Naive thymus-derived CD4-positive, alpha-beta T cell (primary cell): ENCODE measurements around the gene VWA5B2. TPM values are rescaled to one million over a fixed set of nuclear protein-coding genes. Genes with fewer than 3 reads are reported as not detected.

ENCODE experiments used
- ATAC-seq: fragments of 150-1000 bp; cut with Tn5 transposase; 2 replicates; pipeline ENCODE4 v1.10.0; 2021; ENCODE audit warnings: mild to moderate bottlenecking, moderate library complexity
- CTCF ChIA-PET: fragments of 350-600 bp; sonication (Branson Sonifier 250); formaldehyde crosslinking; loops from one replicate; lab custom pipeline; 2021; ENCODE audit warnings: antibody characterized with exemption; lab: Charles Lee
- POLR2A ChIA-PET: fragments of 350-600 bp; sonication (Branson Sonifier 250); formaldehyde crosslinking; loops from one replicate; lab custom pipeline; 2021; ENCODE audit warnings: antibody characterized with exemption, inconsistent platforms; lab: Charles Lee
- DNase-seq, 9 donors: peaks; one replicate each; pipeline versions ENCODE4 v3.0.0 to v3.0.0-alpha.2; 2020 to 2022; ENCODE audit warnings: mixed read lengths in 1 of 9
- H3K27ac ChIP-seq: one replicate; pipeline ENCODE4 v1.7.0; 2013; ENCODE audit warnings: mild to moderate bottlenecking, low read depth, low read length, moderate library complexity
- H3K27me3 ChIP-seq, 2 donors: one replicate each; pipeline ENCODE4 v1.7.0; 2013; ENCODE audit warnings: low read length in 2 of 2, mild to moderate bottlenecking in 2 of 2, moderate library complexity in 2 of 2; ENCODE audit not compliant: control insufficient read depth in 2 of 2, insufficient read depth in 2 of 2
- H3K36me3 ChIP-seq, 3 experiments: 1 replicate in 2 of 3; 2 replicates in 1 of 3; pipeline ENCODE4 v1.7.0; 2013; ENCODE audit warnings: low read length in 3 of 3, mild to moderate bottlenecking in 3 of 3, moderate library complexity in 1 of 3; ENCODE audit not compliant: insufficient read depth in 3 of 3, control insufficient read depth in 2 of 3
- H3K4me1 ChIP-seq, 2 donors: one replicate each; pipeline ENCODE4 v1.7.0; 2013; ENCODE audit warnings: low read length in 2 of 2, mild to moderate bottlenecking in 2 of 2, moderate library complexity in 1 of 2; ENCODE audit not compliant: control insufficient read depth in 2 of 2, insufficient read depth in 2 of 2
- H3K4me3 ChIP-seq: 2 replicates; pipeline ENCODE4 v1.7.0; 2013; ENCODE audit warnings: mild to moderate bottlenecking, low read length
- H3K9me3 ChIP-seq, 3 experiments: 1 replicate in 2 of 3; 2 replicates in 1 of 3; pipeline ENCODE4 v1.7.0; 2013; ENCODE audit warnings: low read length in 3 of 3; ENCODE audit not compliant: control insufficient read depth in 2 of 3
- H3K27ac Mint-ChIP-seq, 9 donors: one replicate each; pipeline ENCODE4 v1.8.0; 2020 to 2022; ENCODE audit warnings: mixed read lengths in 9 of 9, mild to moderate bottlenecking in 8 of 9, moderate library complexity in 5 of 9, inconsistent platforms in 2 of 9
- H3K27me3 Mint-ChIP-seq, 5 donors: one replicate each; pipeline ENCODE4 v1.8.0; 2021 to 2022; ENCODE audit warnings: mixed read lengths in 5 of 5, mild to moderate bottlenecking in 1 of 5
- H3K36me3 Mint-ChIP-seq, 5 donors: one replicate each; pipeline ENCODE4 v1.8.0; 2020 to 2022; ENCODE audit warnings: mixed read lengths in 5 of 5, mild to moderate bottlenecking in 3 of 5, inconsistent platforms in 1 of 5
- H3K4me1 Mint-ChIP-seq, 7 donors: one replicate each; pipeline ENCODE4 v1.8.0; 2020 to 2022; ENCODE audit warnings: mixed read lengths in 7 of 7, mild to moderate bottlenecking in 3 of 7, inconsistent platforms in 1 of 7
- H3K4me3 Mint-ChIP-seq, 10 donors: one replicate each; pipeline ENCODE4 v1.8.0; 2020 to 2022; ENCODE audit warnings: mild to moderate bottlenecking in 10 of 10, mixed read lengths in 10 of 10, moderate library complexity in 6 of 10, inconsistent platforms in 2 of 10
- H3K9me3 Mint-ChIP-seq, 11 donors: one replicate each; pipeline ENCODE4 v1.8.0; 2020 to 2022; ENCODE audit warnings: mixed read lengths in 11 of 11, mild to moderate bottlenecking in 4 of 11, inconsistent platforms in 1 of 11, moderate library complexity in 1 of 11
- intact Hi-C, 2 donors: fragments of 100-400 bp; cut with micrococcal nuclease; formaldehyde crosslinking; loops; one replicate each; pipeline ENCODE4 v1.15.1; 2023
- polyA plus RNA-seq, 2 donors: library from polyadenylated mRNA; unstranded; fragments of 300-500 nt; fragmentation: Illumina TruSeq; gene quantifications; one replicate each; pipeline ENCODE4 v1.2.3, GENCODE V29; 2021
- total RNA-seq, 6 experiments: library from RNA in 5 of 6; stranded (reverse) in 5 of 6; gene quantifications; 1 replicate in 5 of 6; 2 replicates in 1 of 6; pipeline ENCODE4 v1.2.3 and lab custom pipeline; 2021 to 2026

VWA5B2 gene
- total and polyA plus RNA-seq, 7 experiments from 2014 or later: not detected

- ATAC-seq (no peak), DNase-seq (no peak)
- Mint-ChIP-seq H3K9me3 (peaks cover 0 to 2% (median 0%) of the 10 kb centered on the region in 11 donors), H3K4me1 (peaks cover 0 to 2% (median 0%) of the 10 kb centered on the region in 7 donors), H3K4me3 (no peak overlapping the region), H3K27me3 (peaks cover 9 to 14% (median 9%) of the 10 kb centered on the region in 5 donors), H3K27ac (no peak overlapping the region), H3K36me3 (peaks cover 0 to 1% (median 0%) of the 10 kb centered on the region in 5 donors)
- Histone ChIP-seq H3K4me3 (no peak overlapping the region), H3K36me3 (peaks cover 0 to 8% (median 1%) of the 10 kb centered on the region in 3 experiments), H3K27me3 (no peaks in the 10 kb centered on the region), H3K27ac (no peak overlapping the region), H3K9me3 (no peaks in the 10 kb centered on the region), H3K4me1 (no peaks in the 10 kb centered on the region)
- ChIA-PET CTCF (interaction anchor here (0.6 to 0.7 kb wide), 2 partner anchors 100 to 334 kb away, joined by 3 read pairs; no protein-coding TSS in a partner anchor), POLR2A (no interaction called here)
- intact Hi-C loops: no loop called here
These were observed 7.8 kb downstream of the VWA5B2 start for GRCh38 chr3:184237211-184237610.

GRCh38 chr3:184237807-184238206 lies 8.4 kb downstream of the VWA5B2 start:
- H3K4me3 ChIP-seq: no peak overlapping the region
- H3K36me3 ChIP-seq: peaks cover 0 to 14% (median 3%) of the 10 kb centered on the region in 3 experiments
- intact Hi-C loops: no loop called here
- ATAC-seq (no peak), DNase-seq (no peak)
- peaks cover 0 to 7% (median 2%) of the 10 kb centered on the region in 5 donors for H3K36me3 Mint-ChIP-seq
- H3K4me1 ChIP-seq: no peaks in the 10 kb centered on the region
- H3K4me1 Mint-ChIP-seq: peaks cover 0 to 2% (median 0%) of the 10 kb centered on the region in 7 donors
- CTCF ChIA-PET: interaction anchor here (0.6 to 1.1 kb wide), 3 partner anchors 10 to 99 kb away, joined by 3 to 4 read pairs (median 3); no protein-coding TSS in a partner anchor
- H3K27me3 Mint-ChIP-seq: peaks cover 3 to 8% (median 3%) of the 10 kb centered on the region in 5 donors
- H3K9me3 Mint-ChIP-seq: peaks cover 0 to 2% (median 0%) of the 10 kb centered on the region in 11 donors
- no peak overlapping the region for H3K27ac ChIP-seq
- POLR2A ChIA-PET: no interaction called here
- H3K9me3 ChIP-seq: no peaks in the 10 kb centered on the region
- H3K4me3 Mint-ChIP-seq: no peak overlapping the region
- H3K27me3 ChIP-seq: no peaks in the 10 kb centered on the region
- H3K27ac Mint-ChIP-seq: no peak overlapping the region

GRCh38 chr3:184238246-184238818 lies 8.9 kb downstream of the VWA5B2 start:
- Histone ChIP-seq H3K36me3 (peaks cover 0 to 19% (median 3%) of the 10 kb centered on the region in 3 experiments), H3K4me3 (no peak overlapping the region), H3K4me1 (no peaks in the 10 kb centered on the region), H3K27ac (no peak overlapping the region), H3K9me3 (no peaks in the 10 kb centered on the region), H3K27me3 (no peaks in the 10 kb centered on the region)
- intact Hi-C loops: no loop called here
- DNase-seq: no peak
- ATAC-seq: no peak
- CTCF ChIA-PET: interaction anchor here (0.6 to 1.1 kb wide), 3 partner anchors 10 to 65 kb away, joined by 3 to 4 read pairs (median 4); no protein-coding TSS in a partner anchor
- POLR2A ChIA-PET: no interaction called here
- Mint-ChIP-seq H3K9me3 (peaks cover 0 to 2% (median 0%) of the 10 kb centered on the region in 11 donors), H3K27me3 (peaks cover 0 to 5% (median 0%) of the 10 kb centered on the region in 5 donors), H3K4me3 (no peak overlapping the region), H3K27ac (no peak overlapping the region), H3K36me3 (peaks cover 0 to 12% (median 6%) of the 10 kb centered on the region in 5 donors), H3K4me1 (peaks cover 0 to 2% (median 0%) of the 10 kb centered on the region in 7 donors)

DNA sequence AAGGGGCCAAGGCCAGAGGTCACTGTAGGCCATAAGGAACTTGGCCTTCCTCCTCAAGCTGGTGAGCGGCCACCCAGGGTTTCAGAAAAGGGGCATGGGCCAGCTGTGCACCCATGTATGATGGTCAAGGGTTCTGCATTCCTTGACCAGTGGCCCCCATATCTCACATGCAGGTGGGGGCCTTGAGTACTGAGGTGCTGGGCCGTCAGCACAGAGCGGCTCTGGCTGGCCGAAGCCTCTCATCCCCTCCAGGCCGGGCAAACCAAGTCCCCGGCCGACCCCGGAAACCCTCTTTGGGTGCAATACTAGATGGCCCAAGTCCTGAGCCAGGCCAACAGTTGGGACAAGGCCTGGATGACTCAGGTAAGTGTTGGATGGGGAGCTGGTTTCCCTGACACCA lies 9.8 kb downstream of the VWA5B2 start:
- no peak for ATAC-seq

DNA sequence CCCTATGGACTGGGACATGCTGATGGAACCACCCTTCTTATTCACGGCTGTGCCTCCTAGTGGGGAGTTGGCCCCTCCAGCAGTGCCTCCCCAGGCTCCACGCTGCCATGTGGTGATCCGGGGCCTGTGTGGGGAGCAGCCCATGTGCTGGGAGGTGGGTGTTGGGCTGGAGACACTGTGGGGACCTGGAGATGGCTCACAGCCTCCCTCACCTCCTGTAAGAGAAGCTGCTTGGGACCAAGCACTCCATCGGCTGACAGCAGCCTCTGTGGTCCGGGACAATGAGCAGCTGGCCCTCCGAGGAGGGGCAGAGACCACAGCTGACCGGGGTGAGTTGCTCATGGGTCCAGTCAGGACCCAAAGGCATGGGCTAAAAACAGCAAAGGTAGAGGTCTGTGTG lies 10.3 kb downstream of the VWA5B2 start:
- ChIA-PET POLR2A (interaction anchor here (1.1 kb wide), 1 partner anchor 12 kb away, joined by 3 read pairs; no protein-coding TSS in a partner anchor), CTCF (interaction anchor here (1.0 to 1.5 kb wide), 2 partner anchors 10 to 274 kb away, joined by 3 to 4 read pairs; no protein-coding TSS in a partner anchor)
- Histone ChIP-seq H3K4me1 (no peaks in the 10 kb centered on the region), H3K36me3 (peaks cover 0 to 33% (median 10%) of the 10 kb centered on the region in 3 experiments), H3K9me3 (no peaks in the 10 kb centered on the region), H3K4me3 (no peak overlapping the region), H3K27ac (no peak overlapping the region), H3K27me3 (no peaks in the 10 kb centered on the region)
- H3K9me3 Mint-ChIP-seq: peaks cover 0 to 2% (median 0%) of the 10 kb centered on the region in 11 donors
- H3K27ac Mint-ChIP-seq: no peak overlapping the region
- peaks cover 0 to 4% (median 0%) of the 10 kb centered on the region in 7 donors for H3K4me1 Mint-ChIP-seq
- intact Hi-C loops: loop anchor here in 1 of 2 donors (1.0 kb wide), 2 partner anchors 10 to 20 kb away; partner anchors contain the start of gene EEF1AKMT4
- DNase-seq (no peak), ATAC-seq (no peak)
- H3K27me3 Mint-ChIP-seq: no peaks in the 10 kb centered on the region
- H3K4me3 Mint-ChIP-seq: no peak overlapping the region
- peaks cover 0 to 25% (median 9%) of the 10 kb centered on the region in 5 donors for H3K36me3 Mint-ChIP-seq

More for the DNA sequence above, 9.8 kb downstream of the VWA5B2 start:
- Mint-ChIP-seq H3K36me3 (peaks cover 0 to 20% (median 8%) of the 10 kb centered on the region in 5 donors), H3K27me3 (peaks cover 0 to 1% (median 0%) of the 10 kb centered on the region in 5 donors), H3K9me3 (peaks cover 0 to 2% (median 0%) of the 10 kb centered on the region in 11 donors), H3K27ac (no peak overlapping the region), H3K4me1 (peaks cover 0 to 4% (median 0%) of the 10 kb centered on the region in 7 donors), H3K4me3 (no peak overlapping the region)
- intact Hi-C loops: no loop called here
- H3K4me3 ChIP-seq: no peak overlapping the region
- no peaks in the 10 kb centered on the region for H3K4me1 ChIP-seq
- CTCF ChIA-PET: interaction anchor here (0.9 kb wide), 1 partner anchor 13 kb away, joined by 4 read pairs; no protein-coding TSS in a partner anchor
- peaks cover 0 to 28% (median 9%) of the 10 kb centered on the region in 3 experiments for H3K36me3 ChIP-seq
- no peak for DNase-seq
- no peak overlapping the region for H3K27ac ChIP-seq
- POLR2A ChIA-PET: interaction anchor here (1.1 kb wide), 1 partner anchor 12 kb away, joined by 3 read pairs; no protein-coding TSS in a partner anchor
- H3K27me3 ChIP-seq: no peaks in the 10 kb centered on the region
- no peaks in the 10 kb centered on the region for H3K9me3 ChIP-seq

DNA sequence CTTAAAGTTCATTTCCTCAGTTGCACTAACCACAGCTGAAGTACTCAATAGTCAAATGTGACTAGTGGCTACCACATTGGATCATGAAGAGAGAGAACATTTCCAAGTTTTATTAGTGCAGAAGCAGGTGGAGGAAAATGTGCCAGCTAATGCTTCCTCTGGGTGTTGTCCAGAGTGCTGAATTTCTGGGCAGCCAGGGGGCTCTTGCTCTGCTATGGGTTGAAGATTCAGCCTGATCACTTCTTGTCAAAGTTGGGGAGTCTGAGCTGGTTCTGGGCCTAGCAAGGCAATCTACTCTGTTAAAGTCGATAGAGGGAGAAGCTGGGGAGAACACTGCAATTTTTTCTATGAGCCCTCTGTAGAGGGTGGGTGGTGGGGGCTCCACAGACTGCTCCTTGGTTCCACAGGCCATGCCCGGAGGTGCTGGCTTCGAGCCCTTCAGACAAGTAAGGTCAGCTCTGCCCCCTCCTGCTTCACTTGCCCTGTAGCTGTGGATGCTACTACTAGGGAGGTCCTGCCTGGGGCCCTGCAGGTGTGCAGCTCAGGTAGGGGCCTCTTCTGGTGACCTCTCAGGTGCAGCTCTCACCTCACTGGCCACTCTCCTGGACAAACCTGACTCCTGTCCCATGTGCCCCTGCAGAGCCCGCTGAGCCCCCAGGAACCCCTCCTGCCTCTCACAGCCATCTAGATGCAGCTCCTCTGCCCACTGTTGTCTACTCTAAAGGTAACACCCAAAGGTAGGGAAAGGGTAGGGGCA lies 11.2 kb downstream of the VWA5B2 start:
- H3K4me3 Mint-ChIP-seq: no peak overlapping the region
- H3K4me1 Mint-ChIP-seq: peaks cover 0 to 6% (median under 1%) of the 10 kb centered on the region in 7 donors
- no peak for DNase-seq
- Histone ChIP-seq H3K36me3 (peaks cover 0 to 42% (median 16%) of the 10 kb centered on the region in 3 experiments), H3K4me1 (no peaks in the 10 kb centered on the region), H3K27ac (no peak overlapping the region), H3K9me3 (no peaks in the 10 kb centered on the region), H3K4me3 (no peak overlapping the region), H3K27me3 (no peaks in the 10 kb centered on the region)
- H3K27ac Mint-ChIP-seq: no peak overlapping the region
- H3K27me3 Mint-ChIP-seq: no peaks in the 10 kb centered on the region
- H3K9me3 Mint-ChIP-seq: peaks cover 0 to 2% (median 0%) of the 10 kb centered on the region in 11 donors
- peaks cover 0 to 31% (median 14%) of the 10 kb centered on the region in 5 donors for H3K36me3 Mint-ChIP-seq
- ChIA-PET CTCF (interaction anchor here (1.0 to 1.5 kb wide), 2 partner anchors 9 to 273 kb away, joined by 3 to 4 read pairs; no protein-coding TSS in a partner anchor), POLR2A (interaction anchor here (1.1 kb wide), 1 partner anchor 13 kb away, joined by 3 read pairs; no protein-coding TSS in a partner anchor)
- intact Hi-C loops: loop anchor here in 1 of 2 donors (1.0 kb wide), 2 partner anchors 9 to 19 kb away; partner anchors contain the start of gene EEF1AKMT4
- no peak for ATAC-seq
